ENCODE measurements around the gene RUNX2.

- TF ChIP-seq, protein P1, sequence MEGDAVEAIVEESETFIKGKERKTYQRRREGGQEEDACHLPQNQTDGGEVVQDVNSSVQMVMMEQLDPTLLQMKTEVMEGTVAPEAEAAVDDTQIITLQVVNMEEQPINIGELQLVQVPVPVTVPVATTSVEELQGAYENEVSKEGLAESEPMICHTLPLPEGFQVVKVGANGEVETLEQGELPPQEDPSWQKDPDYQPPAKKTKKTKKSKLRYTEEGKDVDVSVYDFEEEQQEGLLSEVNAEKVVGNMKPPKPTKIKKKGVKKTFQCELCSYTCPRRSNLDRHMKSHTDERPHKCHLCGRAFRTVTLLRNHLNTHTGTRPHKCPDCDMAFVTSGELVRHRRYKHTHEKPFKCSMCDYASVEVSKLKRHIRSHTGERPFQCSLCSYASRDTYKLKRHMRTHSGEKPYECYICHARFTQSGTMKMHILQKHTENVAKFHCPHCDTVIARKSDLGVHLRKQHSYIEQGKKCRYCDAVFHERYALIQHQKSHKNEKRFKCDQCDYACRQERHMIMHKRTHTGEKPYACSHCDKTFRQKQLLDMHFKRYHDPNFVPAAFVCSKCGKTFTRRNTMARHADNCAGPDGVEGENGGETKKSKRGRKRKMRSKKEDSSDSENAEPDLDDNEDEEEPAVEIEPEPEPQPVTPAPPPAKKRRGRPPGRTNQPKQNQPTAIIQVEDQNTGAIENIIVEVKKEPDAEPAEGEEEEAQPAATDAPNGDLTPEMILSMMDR (IDR thresholded peaks at IDR 0.05; ENCODE audit: poor library complexity, severe bottlenecking): no peak
- TF ChIP-seq POLR2AphosphoS5 (IDR thresholded peaks at IDR 0.05) (no peak), RAD21 (conservative IDR thresholded peaks at IDR 0.05) (no peak), TAF1 (IDR thresholded peaks at IDR 0.05; ENCODE audit: low read depth) (no peak), EP300 (conservative IDR thresholded peaks at IDR 0.05; ENCODE audit: poor library complexity, severe bottlenecking) (no peak), SMC3 (conservative IDR thresholded peaks at IDR 0.05; ENCODE audit: poor library complexity) (no peak), EZH2 (IDR thresholded peaks at IDR 0.05; ENCODE audit: borderline replicate concordance, insufficient read depth, low read length, poor library complexity, severe bottlenecking) (no peak), MXI1 (conservative IDR thresholded peaks at IDR 0.05; ENCODE audit: poor library complexity, severe bottlenecking) (no peak)
- TF ChIP-seq, protein P2, sequence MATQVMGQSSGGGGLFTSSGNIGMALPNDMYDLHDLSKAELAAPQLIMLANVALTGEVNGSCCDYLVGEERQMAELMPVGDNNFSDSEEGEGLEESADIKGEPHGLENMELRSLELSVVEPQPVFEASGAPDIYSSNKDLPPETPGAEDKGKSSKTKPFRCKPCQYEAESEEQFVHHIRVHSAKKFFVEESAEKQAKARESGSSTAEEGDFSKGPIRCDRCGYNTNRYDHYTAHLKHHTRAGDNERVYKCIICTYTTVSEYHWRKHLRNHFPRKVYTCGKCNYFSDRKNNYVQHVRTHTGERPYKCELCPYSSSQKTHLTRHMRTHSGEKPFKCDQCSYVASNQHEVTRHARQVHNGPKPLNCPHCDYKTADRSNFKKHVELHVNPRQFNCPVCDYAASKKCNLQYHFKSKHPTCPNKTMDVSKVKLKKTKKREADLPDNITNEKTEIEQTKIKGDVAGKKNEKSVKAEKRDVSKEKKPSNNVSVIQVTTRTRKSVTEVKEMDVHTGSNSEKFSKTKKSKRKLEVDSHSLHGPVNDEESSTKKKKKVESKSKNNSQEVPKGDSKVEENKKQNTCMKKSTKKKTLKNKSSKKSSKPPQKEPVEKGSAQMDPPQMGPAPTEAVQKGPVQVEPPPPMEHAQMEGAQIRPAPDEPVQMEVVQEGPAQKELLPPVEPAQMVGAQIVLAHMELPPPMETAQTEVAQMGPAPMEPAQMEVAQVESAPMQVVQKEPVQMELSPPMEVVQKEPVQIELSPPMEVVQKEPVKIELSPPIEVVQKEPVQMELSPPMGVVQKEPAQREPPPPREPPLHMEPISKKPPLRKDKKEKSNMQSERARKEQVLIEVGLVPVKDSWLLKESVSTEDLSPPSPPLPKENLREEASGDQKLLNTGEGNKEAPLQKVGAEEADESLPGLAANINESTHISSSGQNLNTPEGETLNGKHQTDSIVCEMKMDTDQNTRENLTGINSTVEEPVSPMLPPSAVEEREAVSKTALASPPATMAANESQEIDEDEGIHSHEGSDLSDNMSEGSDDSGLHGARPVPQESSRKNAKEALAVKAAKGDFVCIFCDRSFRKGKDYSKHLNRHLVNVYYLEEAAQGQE (IDR thresholded peaks at IDR 0.05; ENCODE audit: borderline replicate concordance): no peak
Observed at GRCh38 chr6:45617441-45617840, 289.3 kb downstream of the RUNX2 start.
